Measurements from ENCODE around the gene JOSD1. TPM values are rescaled to one million over a fixed set of nuclear protein-coding genes. Genes with fewer than 3 reads are reported as not detected.

The JOSD1 gene
- total RNA-seq (10 to 100 TPM; 50.5 to 52.6 TPM), polyA plus RNA-seq (1 to 10 TPM; 6.7 to 8.2 (median 7.8) TPM), total RNA-seq (152 to 400 (median 248) reads per million in 6 experiments)

- H3K27ac Mint-ChIP-seq = peak within 1 kb of the TSS; percentile 98 to 100 (median 100)
- POLR2A ChIA-PET = interaction anchor here (0.7 to 5.3 kb wide), 3 partner anchors 18 to 280 kb away, joined by 7 to 51 read pairs (median 7); partner anchors contain the start of gene TOMM22
- H3K4me3 Mint-ChIP-seq = peak within 1 kb of the TSS; percentile 92 to 100 (median 94)
- peak; percentile 32 to 48 for ATAC-seq
- peak; percentile 96 to 100 (median 99) for DNase-seq
- H3K27me3 Mint-ChIP-seq = peaks cover 0 to 3% (median 0%) of the 10 kb centered on the region in 5 donors
- H3K4me1 Mint-ChIP-seq = peaks cover 28 to 72% (median 63%) of the 10 kb centered on the region in 4 donors
- H3K36me3 Mint-ChIP-seq = peaks cover 0 to 6% (median 3%) of the 10 kb centered on the region in 3 donors
- peaks cover 0 to 1% (median 0%) of the 10 kb centered on the region in 9 donors for H3K9me3 Mint-ChIP-seq
Observed at GRCh38 chr22:38700789-38701628, at the start of gene JOSD1. Gene JOSD1, minus strand, starts transcription at chr22:38700943. Its CDS starts 956 bp downstream, at chr22:38699987.

GRCh38 chr22:38750104-38750503, 49.4 kb upstream of the JOSD1 start:
- H3K4me1 Mint-ChIP-seq = peaks cover 22 to 74% (median 67%) of the 10 kb centered on the region in 4 donors
- H3K27ac Mint-ChIP-seq = peak overlapping the region; percentile 86 to 100 (median 100)
- peak overlapping the region; percentile 52 to 100 (median 96) for H3K4me3 Mint-ChIP-seq
- H3K36me3 Mint-ChIP-seq = peaks cover 14 to 93% (median 39%) of the 10 kb centered on the region in 3 donors
- ATAC-seq (no peak), DNase-seq (no peak)
- POLR2A ChIA-PET = interaction anchor here (0.7 to 37.2 kb wide), 7 partner anchors 5 to 120 kb away, joined by 3 to 1495 read pairs (median 6); partner anchors contain the start of genes GTPBP1, NPTXR and SUN2
- no peaks in the 10 kb centered on the region for H3K9me3 Mint-ChIP-seq
- H3K27me3 Mint-ChIP-seq = no peaks in the 10 kb centered on the region

DNA sequence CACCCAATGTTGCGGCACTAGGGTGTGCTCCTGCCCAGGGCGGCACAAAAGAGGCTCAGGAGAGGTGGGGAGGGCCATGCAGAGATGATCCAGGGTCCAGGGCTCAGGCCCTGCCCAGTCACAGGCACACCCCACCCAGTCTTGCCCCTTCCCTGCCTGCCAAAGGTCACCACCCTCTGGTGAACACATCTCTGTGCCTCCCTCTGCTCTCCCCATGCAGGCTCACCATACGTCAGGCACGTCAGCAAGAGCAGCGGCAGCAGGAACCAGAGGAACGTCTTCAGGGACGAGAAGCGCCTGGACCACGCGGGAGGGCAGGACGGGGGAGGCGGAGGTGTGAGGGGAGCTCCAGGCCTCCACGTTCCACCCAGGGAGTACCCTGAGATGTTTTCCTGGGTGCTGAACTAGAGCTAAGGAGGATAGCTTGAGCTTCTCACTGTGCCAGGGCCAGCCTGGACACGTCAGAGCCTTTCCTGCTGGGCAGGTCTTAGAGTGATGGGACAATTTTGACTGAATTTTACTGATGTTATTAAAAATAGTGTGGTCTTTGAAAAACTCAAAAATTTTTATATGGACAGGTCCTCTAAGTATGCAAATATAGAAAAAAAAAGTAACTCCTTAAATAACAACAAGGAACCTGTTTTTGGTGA, 47.9 kb upstream of the JOSD1 start:
- DNase-seq (no peak), ATAC-seq (no peak)
- no peaks in the 10 kb centered on the region for H3K9me3 Mint-ChIP-seq
- H3K4me3 Mint-ChIP-seq = peak overlapping the region in 2 of 10 donors; percentile 62 to 71
- peaks cover 19 to 84% (median 62%) of the 10 kb centered on the region in 4 donors for H3K4me1 Mint-ChIP-seq
- no peaks in the 10 kb centered on the region for H3K27me3 Mint-ChIP-seq
- H3K36me3 Mint-ChIP-seq = peaks cover 7 to 97% (median 34%) of the 10 kb centered on the region in 3 donors
- POLR2A ChIA-PET = interaction anchor here (0.9 to 37.2 kb wide), 5 partner anchors 6 to 95 kb away, joined by 3 to 1495 read pairs (median 4); partner anchors contain the start of genes NPTXR, SUN2 and TOMM22
- peak overlapping the region; percentile 84 to 100 (median 94) for H3K27ac Mint-ChIP-seq

DNA sequence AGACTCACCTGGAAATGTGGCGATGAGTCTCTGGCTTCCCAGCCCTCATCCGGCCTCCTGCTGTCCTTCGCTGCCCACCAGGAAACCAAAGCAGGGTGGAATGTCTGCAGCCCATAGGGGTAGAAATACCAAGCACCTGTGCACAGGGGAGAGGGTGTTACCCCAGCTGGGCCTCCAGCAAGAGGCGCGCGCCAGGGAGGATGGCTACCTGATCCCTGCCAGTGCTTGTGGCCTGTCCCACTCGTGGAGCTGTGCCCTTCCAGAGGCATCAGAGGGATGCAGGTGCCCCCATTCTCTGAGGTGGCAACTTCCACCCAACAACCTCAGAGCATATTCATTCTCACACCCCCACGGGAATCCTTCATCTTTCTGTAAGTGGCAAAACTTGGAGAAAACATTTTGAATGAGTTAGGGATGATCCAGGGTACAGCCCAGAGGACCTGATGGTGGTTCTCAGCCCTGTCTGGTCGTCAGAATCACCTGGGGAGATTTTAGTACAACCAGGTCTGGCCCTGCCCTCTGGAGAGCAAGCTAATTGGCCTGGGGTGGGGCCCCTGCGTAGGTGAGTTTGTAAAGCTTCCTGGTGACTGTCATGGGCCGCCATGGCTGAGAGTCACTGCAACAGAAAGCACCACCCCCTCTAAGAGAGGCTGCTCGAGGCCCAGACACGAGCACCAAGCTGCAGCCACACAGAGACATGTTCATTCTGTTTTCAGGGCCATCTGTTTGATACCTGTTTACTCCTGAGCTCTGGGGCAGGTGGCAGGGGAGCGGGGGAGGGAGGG, 45.1 kb upstream of the JOSD1 start:
- Mint-ChIP-seq H3K4me3 (peak overlapping the region in 3 of 10 donors; percentile 7 to 58 (median 26)), H3K4me1 (peaks cover 17 to 83% (median 46%) of the 10 kb centered on the region in 4 donors), H3K27ac (peak overlapping the region in 8 of 10 donors; percentile 50 to 91 (median 74)), H3K27me3 (no peaks in the 10 kb centered on the region), H3K36me3 (peaks cover 5 to 99% (median 32%) of the 10 kb centered on the region in 3 donors), H3K9me3 (no peaks in the 10 kb centered on the region)
- peak in 1 of 2 donors; percentile 24 for ATAC-seq
- POLR2A ChIA-PET = interaction anchor here (0.6 to 37.2 kb wide), 3 partner anchors 7 to 1578 kb away, joined by 3 to 1495 read pairs (median 1495); partner anchors contain the start of gene SUN2
- no peak for DNase-seq

- peak overlapping the region in 3 of 10 donors; percentile 10 to 52 (median 31) for H3K4me3 Mint-ChIP-seq
- DNase-seq (no peak), ATAC-seq (no peak)
- peaks cover 5 to 100% (median 29%) of the 10 kb centered on the region in 3 donors for H3K36me3 Mint-ChIP-seq
- peaks cover 13 to 79% (median 42%) of the 10 kb centered on the region in 4 donors for H3K4me1 Mint-ChIP-seq
- peak overlapping the region; percentile 37 to 91 (median 69) for H3K27ac Mint-ChIP-seq
- no peaks in the 10 kb centered on the region for H3K27me3 Mint-ChIP-seq
- no peaks in the 10 kb centered on the region for H3K9me3 Mint-ChIP-seq
- POLR2A ChIA-PET = interaction anchor here (36.4 to 37.2 kb wide), 2 partner anchors 6 to 10 kb away, joined by 1495 read pairs; partner anchors contain the start of gene SUN2
Observed at GRCh38 chr22:38744981-38745380, 44.2 kb upstream of the JOSD1 start.

GRCh38 chr22:38742176-38742942, 41.6 kb upstream of the JOSD1 start:
- H3K9me3 Mint-ChIP-seq = no peaks in the 10 kb centered on the region

DNA sequence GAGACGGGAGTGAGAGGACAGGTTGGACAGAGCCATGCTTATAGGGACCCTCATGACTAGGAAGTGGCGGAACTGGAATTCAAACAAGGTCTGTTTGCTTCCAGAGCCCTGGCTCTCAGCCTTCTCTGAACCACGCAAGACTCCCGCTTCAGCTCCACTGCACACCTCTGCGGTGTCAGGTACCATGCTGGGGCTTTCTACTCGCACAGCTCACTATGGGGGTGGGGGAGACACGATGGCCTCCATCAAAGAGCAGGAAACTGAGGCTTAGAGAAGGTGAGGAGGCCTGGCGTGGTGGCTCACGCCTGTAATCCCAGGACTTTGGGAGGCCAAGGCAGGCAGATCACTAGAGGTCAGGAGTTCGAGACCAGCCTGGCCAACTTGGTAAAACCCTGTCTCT, 40.8 kb upstream of the JOSD1 start:
- H3K36me3 Mint-ChIP-seq = peaks cover 5 to 100% (median 30%) of the 10 kb centered on the region in 3 donors
- peak overlapping the region; percentile 78 to 91 (median 86) for H3K27ac Mint-ChIP-seq
- peak overlapping the region in 6 of 10 donors; percentile 10 to 68 (median 22) for H3K4me3 Mint-ChIP-seq
- DNase-seq (no peak), ATAC-seq (no peak)
- H3K4me1 Mint-ChIP-seq = peaks cover 22 to 83% (median 50%) of the 10 kb centered on the region in 4 donors
- H3K9me3 Mint-ChIP-seq = no peaks in the 10 kb centered on the region
- no peaks in the 10 kb centered on the region for H3K27me3 Mint-ChIP-seq
- POLR2A ChIA-PET = interaction anchor here (0.9 to 37.2 kb wide), 3 partner anchors 3 to 58 kb away, joined by 3 to 1495 read pairs (median 1495); partner anchors contain the start of gene SUN2

More at GRCh38 chr22:38742176-38742942, 41.6 kb upstream of the JOSD1 start:
- ATAC-seq (no peak), DNase-seq (no peak)
- POLR2A ChIA-PET = interaction anchor here (0.9 to 37.2 kb wide), 4 partner anchors 3 to 60 kb away, joined by 3 to 1495 read pairs (median 749); partner anchors contain the start of genes SUN2 and TOMM22
- H3K4me3 Mint-ChIP-seq = peak overlapping the region in 1 of 10 donors; percentile 30
- H3K36me3 Mint-ChIP-seq = peaks cover 5 to 100% (median 26%) of the 10 kb centered on the region in 3 donors
- peaks cover 18 to 81% (median 43%) of the 10 kb centered on the region in 4 donors for H3K4me1 Mint-ChIP-seq
- peak overlapping the region in 9 of 10 donors; percentile 20 to 89 (median 76) for H3K27ac Mint-ChIP-seq
- no peaks in the 10 kb centered on the region for H3K27me3 Mint-ChIP-seq

DNA sequence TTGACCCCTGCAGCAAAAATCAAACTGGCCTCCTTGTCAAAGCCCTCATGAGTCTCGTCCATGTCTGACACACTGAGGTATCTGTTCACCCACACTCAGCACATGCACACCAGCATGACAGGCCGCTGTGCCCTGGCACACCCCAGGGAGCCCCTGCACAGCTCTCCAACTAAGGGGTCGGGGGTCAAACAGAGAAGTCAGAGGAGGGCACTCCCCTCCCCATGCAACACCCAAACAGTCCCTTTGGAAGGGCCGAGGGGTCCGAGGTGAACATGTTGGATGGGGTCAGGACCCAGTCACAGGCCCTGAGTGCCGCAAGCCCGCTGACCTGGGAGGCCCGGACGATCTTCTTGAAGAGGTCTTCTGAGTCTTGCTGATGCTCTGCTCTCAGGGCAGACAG, 40.4 kb upstream of the JOSD1 start:
- ATAC-seq = no peak
- H3K27ac Mint-ChIP-seq = peak overlapping the region; percentile 78 to 91 (median 86)
- no peaks in the 10 kb centered on the region for H3K9me3 Mint-ChIP-seq
- no peak for DNase-seq
- H3K4me1 Mint-ChIP-seq = peaks cover 23 to 83% (median 54%) of the 10 kb centered on the region in 4 donors
- POLR2A ChIA-PET = interaction anchor here (36.4 to 37.2 kb wide), 2 partner anchors 2 to 14 kb away, joined by 1495 read pairs; partner anchors contain the start of gene SUN2
- H3K36me3 Mint-ChIP-seq = peaks cover 5 to 100% (median 30%) of the 10 kb centered on the region in 3 donors
- no peaks in the 10 kb centered on the region for H3K27me3 Mint-ChIP-seq
- peak overlapping the region in 7 of 10 donors; percentile 7 to 68 (median 22) for H3K4me3 Mint-ChIP-seq

GRCh38 chr22:38740754-38741153, 40.0 kb upstream of the JOSD1 start:
- ATAC-seq = no peak

DNA sequence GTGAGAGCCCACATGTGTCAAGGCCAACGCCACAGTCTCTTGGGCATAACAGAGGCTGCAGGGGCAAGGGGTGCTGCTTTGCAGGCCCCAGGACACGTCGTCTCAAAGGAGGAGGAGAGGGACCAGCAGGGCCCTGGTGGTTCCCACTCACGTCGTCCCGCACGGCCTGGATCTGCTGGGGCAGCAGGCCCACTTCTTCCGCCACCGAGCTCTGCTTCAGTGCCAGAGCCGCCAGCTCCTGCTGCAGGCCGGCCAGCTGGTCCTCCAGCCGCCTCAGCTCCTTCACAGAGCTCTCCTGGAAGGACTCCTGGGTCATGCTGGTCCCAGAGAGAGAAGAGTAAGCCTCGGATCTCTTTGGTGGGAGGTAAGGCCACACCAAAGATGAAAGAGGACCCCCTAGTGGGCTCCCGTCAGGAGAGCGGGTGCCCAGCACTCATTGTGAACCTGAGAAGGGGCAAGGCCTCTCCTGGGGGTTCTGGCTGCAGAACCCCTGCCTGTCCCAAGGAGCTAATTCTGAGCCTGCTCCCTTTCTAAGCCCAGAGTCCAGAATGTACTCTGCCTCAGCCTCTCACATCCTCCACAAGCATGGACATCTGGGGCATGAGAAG, 39.5 kb upstream of the JOSD1 start:
- ATAC-seq = no peak
- Mint-ChIP-seq H3K4me1 (peaks cover 25 to 78% (median 58%) of the 10 kb centered on the region in 4 donors), H3K27me3 (no peaks in the 10 kb centered on the region), H3K36me3 (peaks cover 5 to 100% (median 27%) of the 10 kb centered on the region in 3 donors), H3K27ac (peak overlapping the region; percentile 43 to 87 (median 76)), H3K9me3 (no peaks in the 10 kb centered on the region), H3K4me3 (peak overlapping the region in 1 of 10 donors; percentile 45)
- POLR2A ChIA-PET = interaction anchor here (0.6 to 37.2 kb wide), 7 partner anchors 1 to 105 kb away, joined by 3 to 1495 read pairs (median 3); partner anchors contain the start of gene SUN2
- no peak for DNase-seq

More at GRCh38 chr22:38740754-38741153, 40.0 kb upstream of the JOSD1 start:
- POLR2A ChIA-PET = interaction anchor here (0.8 to 37.2 kb wide), 5 partner anchors 2 to 102 kb away, joined by 3 to 1495 read pairs (median 3); partner anchors contain the start of gene SUN2
- Mint-ChIP-seq H3K4me3 (peak overlapping the region in 5 of 10 donors; percentile 7 to 43 (median 22)), H3K9me3 (no peaks in the 10 kb centered on the region), H3K27ac (peak overlapping the region; percentile 78 to 91 (median 86)), H3K36me3 (peaks cover 5 to 100% (median 27%) of the 10 kb centered on the region in 3 donors), H3K27me3 (no peaks in the 10 kb centered on the region), H3K4me1 (peaks cover 26 to 81% (median 58%) of the 10 kb centered on the region in 4 donors)
- no peak for DNase-seq

Data from naive thymus-derived CD8-positive, alpha-beta T cell (primary cell).